Activated CD8-positive, alpha-beta memory T cell treated with anti-CD3 and anti-CD28 coated beads for 36 hours (primary cell): Measurements from ENCODE around the gene TOMM70. TPM values are rescaled to one million over a fixed set of nuclear protein-coding genes. Genes with fewer than 3 reads are reported as not detected.

Experiments used
- CTCF ChIA-PET: fragments of 350-600 bp; sonication (Branson Sonifier 250); formaldehyde crosslinking; loops from one replicate; lab custom pipeline; 2021; ENCODE audit warnings: antibody characterized with exemption; lab: Charles Lee
- POLR2A ChIA-PET: fragments of 350-600 bp; sonication (Branson Sonifier 250); formaldehyde crosslinking; loops from one replicate; lab custom pipeline; 2021; ENCODE audit warnings: antibody characterized with exemption; lab: Charles Lee
- total RNA-seq, 2 experiments: library from RNA; stranded (reverse); gene quantifications; one replicate each; pipeline ENCODE4 v1.2.3, GENCODE V29; 2021

TOMM70 gene
- total RNA-seq, 2 experiments from 2014 or later: 59.1 to 61.2 TPM

DNA sequence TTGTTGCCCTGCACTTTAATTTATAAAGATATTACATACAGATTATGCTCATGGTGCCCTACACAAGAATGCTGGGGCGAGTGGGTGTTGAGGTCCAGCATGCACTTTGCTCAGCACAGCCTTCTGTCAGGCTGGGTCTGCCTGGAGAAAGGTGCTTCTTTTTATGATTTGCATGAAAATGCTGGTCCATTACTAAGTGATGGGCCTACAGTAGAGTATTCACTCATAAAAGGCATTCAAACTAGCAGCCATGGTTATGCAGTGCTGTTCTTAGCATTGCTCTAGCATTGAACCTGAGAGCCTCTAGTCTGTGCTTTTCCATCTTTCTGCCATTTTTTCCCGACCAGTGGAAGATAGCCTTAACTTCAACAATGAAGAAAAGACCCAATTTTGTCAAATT lies 12.7 kb upstream of the TOMM70 start:
- ChIA-PET POLR2A (no interaction called here), CTCF (no interaction called here)

DNA sequence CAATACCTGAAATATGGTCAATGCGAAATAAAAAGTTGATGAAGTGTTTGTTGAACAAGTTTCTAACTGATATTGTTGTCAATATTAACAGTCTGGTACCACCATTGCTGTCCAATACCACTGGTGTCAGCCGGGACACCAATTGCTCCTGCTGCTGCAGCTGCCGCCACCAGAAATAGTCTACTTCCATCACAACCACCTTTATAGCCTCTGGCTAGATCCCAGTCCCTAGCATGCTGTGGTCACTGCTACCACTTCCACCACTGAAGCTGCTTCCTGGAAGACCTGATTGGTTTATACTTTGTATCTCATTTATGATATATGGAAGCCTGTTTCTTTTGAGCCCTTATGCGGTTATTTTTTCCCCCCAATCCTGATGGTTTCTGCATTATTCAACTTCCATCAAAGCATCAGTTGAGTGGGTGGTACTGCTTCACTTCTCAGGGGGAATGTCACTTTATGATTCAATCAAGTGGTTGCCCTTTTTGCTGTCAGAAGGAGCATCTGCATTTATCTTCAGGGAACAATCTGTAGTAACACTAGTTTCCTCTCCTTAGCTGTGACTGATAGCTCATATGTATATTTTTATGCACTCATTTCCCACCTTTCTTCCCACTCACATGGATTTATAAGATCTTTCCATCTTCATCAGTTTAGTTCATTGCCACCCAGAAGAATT lies 12.2 kb upstream of the TOMM70 start:
- POLR2A ChIA-PET: no interaction called here
- CTCF ChIA-PET: no interaction called here

DNA sequence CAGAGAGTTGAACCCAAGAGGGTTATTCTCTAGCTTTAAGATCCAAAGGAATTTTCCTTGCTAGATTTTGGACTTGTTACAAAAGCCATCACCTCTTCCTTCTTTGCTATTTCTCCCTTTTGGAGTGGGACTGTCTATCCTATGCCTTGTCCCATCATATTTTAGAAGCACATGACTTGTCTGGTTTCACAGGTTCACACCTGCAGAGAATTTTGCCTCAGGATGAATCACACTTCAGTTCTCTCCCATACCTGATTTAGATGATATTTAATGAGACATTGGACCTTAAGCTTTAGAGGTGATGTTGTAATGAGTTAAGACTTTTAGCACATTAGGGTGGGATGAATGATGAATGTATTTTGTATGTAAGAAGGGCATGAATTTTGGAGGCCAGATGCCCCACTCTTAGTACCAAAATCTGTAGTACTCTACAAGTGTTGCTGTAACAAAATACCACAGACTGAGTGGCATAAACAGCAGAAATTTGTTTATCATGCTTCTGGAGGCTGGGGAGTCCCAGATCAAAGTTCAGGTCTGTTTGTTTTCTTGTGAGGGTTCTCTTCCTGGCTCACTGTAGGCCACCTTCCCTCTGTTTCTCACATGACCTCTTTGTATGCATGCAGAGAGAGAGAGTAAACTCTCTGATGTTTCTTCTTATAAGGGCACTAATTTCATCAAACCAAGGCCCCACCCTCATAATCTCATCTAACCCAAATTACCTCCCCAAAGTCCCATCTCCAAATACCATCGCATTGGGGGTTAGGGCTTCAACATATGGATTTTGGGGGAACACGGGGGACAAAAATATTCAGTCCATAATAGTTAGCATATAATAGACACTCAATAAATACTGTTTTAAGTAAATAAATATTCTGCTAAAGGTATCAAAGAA lies 10.4 kb upstream of the TOMM70 start:
- POLR2A ChIA-PET: no interaction called here
- CTCF ChIA-PET: interaction anchor here (0.5 to 1.3 kb wide), 2 partner anchors 11 to 52 kb away, joined by 3 read pairs; no protein-coding TSS in a partner anchor

DNA sequence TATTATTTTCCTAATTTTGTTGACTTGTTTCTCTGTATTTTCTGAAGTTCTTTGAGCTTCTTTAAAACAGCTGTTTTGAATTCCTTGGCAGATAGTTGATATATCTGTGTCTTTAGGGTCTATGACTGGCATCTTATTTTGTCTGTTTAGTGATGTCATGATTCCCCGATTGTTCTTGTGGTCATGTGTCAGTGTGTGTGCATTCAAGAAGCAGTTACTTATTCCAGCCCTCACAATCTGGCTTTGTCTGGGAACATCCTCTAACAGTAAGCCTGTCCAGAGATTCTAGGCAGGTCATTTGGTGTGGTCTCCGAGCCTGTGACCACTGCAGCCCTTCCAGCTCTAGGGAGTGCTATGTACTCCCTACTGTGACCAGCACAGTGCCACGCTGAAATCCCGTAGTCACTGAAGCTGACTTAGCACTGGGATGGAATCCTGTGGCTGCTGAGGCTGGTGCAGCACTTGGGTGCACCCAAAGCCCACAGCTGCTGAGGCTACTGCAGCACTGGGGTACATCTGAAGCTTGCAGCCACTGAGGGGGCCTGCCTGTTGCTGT lies 7.2 kb upstream of the TOMM70 start:
- CTCF ChIA-PET: no interaction called here

DNA sequence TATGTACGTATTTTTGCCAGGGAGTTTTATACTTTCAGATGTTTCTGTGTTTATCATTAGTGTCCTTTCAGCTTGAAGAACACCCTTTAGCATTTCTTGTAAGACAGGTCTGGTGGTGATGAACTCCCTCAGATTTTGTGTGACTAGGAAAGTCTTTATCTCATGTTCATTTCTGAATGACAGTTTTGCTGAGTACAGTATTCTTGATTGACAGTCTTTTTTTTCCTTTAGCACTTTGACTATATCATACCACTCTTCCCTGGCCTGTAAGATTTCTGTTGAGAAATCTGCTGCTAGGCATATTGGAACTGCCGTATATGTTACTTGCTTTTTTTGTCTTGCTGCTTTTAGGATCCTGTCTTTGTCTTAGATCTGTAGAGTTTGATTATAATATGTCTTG lies 6.3 kb upstream of the TOMM70 start:
- ChIA-PET CTCF (no interaction called here), POLR2A (no interaction called here)

More for the DNA sequence above, 7.2 kb upstream of the TOMM70 start:
- POLR2A ChIA-PET: no interaction called here

DNA sequence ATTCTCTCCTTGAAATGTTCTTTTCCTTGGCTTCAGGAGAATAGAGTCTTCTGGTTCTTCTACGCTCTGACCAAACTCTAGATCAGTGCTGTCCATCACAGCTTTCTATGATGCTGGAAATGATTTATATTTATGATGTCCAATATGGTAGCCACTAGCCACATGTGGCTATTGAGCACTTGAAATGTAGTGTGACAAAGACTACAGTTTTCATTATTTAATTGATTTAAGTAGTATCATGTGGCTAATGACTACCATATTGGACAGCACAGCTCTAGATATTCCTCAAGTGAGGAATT lies 3.3 kb upstream of the TOMM70 start:
- POLR2A ChIA-PET: no interaction called here

DNA sequence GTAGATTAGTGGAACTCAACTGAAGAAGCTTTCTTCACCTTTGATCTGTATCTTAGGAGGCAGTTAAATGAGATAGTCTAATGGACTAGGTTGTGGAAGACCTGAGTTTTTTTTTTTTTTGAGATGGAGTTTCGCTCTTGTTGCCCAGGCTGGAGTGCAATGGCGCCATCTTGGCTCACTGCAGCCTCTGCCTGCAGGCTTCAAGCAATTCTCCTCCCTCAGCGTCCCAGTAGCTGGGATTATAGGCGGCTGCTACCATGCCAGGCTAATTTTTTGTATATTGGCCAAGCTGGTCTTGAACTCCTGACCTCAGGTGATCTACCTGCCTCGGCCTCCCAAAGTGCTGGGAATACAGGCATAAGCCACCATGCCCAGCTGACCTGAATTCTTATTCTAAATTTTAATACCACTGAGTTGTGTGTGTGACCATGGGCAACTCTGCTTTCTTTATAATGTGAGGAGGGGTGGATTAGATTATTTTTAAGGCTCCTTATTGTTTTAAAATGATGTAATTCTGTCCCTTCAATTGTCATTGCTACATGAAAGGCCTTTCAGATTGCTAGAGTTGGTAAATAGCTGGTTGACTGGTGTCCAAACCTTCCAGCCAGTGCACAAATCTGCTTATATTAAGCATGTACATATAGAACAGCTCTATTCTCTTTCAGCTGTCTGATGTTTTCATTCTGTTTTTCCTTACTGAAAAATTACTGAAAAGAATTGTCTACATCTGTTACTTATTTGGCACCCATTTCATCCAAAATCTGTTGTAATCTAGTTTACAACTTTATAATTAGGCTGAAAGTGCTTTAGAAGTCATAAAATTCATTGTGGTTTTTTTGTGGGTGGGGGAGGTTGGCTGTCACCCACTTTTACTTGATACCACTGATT lies 2.7 kb upstream of the TOMM70 start:
- CTCF ChIA-PET: interaction anchor here (0.7 to 1.7 kb wide), 4 partner anchors 9 to 505 kb away, joined by 3 to 4 read pairs (median 3); no protein-coding TSS in a partner anchor
- POLR2A ChIA-PET: no interaction called here

More for the DNA sequence above, 3.3 kb upstream of the TOMM70 start:
- CTCF ChIA-PET: interaction anchor here (0.7 to 1.7 kb wide), 4 partner anchors 10 to 506 kb away, joined by 3 to 4 read pairs (median 3); no protein-coding TSS in a partner anchor

DNA sequence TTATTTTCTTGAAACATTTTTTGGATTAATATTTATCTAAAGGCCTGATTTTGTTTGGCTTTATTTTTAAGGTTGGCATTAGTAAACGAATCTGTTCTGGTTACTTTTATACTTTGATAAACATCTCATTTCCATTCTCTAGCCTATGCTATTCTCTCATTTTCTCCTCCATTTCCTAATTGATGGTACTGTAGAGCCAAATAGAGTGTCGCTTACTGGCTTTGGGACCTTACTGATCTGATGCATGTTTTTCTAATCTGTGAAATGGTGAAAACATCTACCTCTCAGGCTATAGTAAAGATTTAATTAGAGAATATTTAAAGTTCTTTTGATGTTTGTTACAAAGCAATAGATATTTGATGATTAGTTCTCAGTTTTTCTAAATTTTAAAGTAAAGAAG lies 2.0 kb upstream of the TOMM70 start:
- CTCF ChIA-PET: interaction anchor here (1.1 to 1.7 kb wide), 3 partner anchors 9 to 571 kb away, joined by 3 to 4 read pairs (median 3); no protein-coding TSS in a partner anchor
- POLR2A ChIA-PET: no interaction called here

DNA sequence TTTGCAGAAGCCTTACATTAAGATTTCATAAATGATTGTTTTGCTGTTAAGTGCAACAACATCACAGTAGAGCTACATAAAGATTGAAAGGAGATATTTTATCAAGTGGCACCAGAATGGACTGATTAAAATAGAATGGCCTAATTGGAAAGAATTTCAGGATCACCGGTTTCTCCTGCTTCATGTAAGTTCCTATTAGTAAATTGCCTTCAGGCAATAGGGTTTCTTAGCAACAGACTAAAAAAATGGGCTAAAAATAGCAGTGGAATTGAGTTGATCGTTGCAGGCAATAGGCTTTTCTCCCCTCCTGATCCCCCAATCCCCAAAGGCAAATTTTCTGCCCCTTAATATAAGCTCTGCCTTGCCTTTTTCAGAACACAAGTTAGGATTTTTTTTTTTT lies 1.4 kb upstream of the TOMM70 start:
- ChIA-PET POLR2A (interaction anchor here (1.0 to 2.5 kb wide), 3 partner anchors 39 to 90 kb away, joined by 3 to 18 read pairs (median 5); partner anchors contain the start of genes NIT2 and TMEM45A), CTCF (interaction anchor here (1.1 kb wide), 2 partner anchors 60 to 570 kb away, joined by 3 read pairs; no protein-coding TSS in a partner anchor)

DNA sequence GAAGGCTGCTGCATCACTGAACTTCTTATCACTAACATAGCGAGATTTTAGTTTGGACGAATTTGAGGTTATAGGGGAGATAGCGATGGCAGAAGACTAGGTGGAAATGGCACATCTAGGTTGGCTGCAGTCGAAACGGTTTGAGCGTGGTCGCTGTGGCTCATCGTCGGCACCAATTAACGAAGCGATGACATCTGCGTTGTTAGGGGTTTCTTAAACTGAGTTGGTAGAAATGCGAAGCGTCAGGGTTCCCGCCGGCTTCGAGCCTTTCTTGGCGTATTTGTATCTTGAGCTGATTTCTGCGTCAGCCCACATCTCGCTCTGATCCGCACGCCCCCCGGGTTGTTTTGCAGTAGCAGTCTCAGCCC lies 769 bp upstream of the TOMM70 start:
- POLR2A ChIA-PET: interaction anchor here (0.5 to 2.5 kb wide), 6 partner anchors 40 to 355 kb away, joined by 3 to 18 read pairs (median 4); partner anchors contain the start of genes NIT2, TFG and TMEM45A
- CTCF ChIA-PET: interaction anchor here (1.1 kb wide), 3 partner anchors 61 to 570 kb away, joined by 3 read pairs; no protein-coding TSS in a partner anchor

DNA sequence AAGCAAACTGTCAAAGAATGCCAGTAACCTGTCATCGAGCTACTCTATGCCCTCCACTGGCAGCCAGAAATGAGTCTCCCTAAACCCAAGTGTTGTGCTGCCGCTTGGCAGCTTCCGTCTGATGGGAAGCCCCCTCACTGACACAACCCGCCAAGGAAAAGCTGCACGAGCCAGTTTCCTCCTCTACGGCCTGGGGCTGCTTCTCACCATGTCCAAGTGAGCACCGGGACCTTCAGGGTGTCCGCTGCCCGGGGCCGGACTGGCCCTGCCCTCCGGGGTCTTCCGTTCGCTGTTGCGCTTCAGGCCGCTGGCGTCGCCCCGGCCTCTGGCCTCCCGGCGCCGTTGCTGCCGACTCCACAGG lies 490 bp downstream of the TOMM70 start:
- POLR2A ChIA-PET: interaction anchor here (0.7 to 2.5 kb wide), 3 partner anchors 65 to 140 kb away, joined by 3 to 18 read pairs (median 3); partner anchors contain the start of genes NIT2 and TBC1D23
- CTCF ChIA-PET: interaction anchor here (0.6 kb wide), 1 partner anchor 85 kb away, joined by 3 read pairs; no protein-coding TSS in a partner anchor

DNA sequence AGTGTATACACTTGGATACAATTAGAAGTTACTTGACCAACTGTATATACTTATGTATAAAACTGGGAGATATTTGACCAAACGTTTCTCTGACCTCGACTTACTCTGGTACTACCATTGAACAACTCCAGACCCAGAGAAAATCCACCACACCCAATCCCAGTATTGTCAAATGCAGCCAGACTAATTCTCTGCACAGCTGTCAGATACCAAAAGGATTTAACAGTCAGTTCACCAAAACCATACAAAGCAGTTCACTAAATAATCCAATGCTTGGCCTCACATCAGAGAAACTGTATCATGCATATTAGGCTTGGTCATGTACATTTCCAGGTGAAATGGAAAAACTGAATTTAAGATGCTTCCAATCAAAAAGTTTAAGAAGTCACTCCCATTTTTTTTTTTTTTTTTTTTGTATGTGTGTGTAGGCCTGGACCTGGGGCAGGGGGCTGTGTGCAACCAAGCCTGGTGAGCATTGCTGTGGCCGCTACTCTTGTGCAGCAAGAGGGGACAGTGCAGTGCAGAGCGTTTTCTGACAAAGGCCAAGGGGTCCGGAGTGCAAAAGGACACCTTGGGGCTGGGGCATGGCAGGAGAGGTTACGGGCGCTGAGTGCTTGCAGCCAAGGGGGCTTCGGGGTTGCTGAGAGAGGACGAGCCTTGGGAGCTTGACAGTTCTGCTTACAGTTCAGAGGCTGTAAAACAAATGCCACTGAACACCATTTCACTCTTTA lies 1.4 kb downstream of the TOMM70 start:
- POLR2A ChIA-PET: interaction anchor here (0.7 to 2.5 kb wide), 3 partner anchors 64 to 139 kb away, joined by 3 to 18 read pairs (median 3); partner anchors contain the start of genes NIT2 and TBC1D23
- CTCF ChIA-PET: interaction anchor here (0.7 kb wide), 1 partner anchor 1273 kb away, joined by 5 read pairs; no protein-coding TSS in a partner anchor

DNA sequence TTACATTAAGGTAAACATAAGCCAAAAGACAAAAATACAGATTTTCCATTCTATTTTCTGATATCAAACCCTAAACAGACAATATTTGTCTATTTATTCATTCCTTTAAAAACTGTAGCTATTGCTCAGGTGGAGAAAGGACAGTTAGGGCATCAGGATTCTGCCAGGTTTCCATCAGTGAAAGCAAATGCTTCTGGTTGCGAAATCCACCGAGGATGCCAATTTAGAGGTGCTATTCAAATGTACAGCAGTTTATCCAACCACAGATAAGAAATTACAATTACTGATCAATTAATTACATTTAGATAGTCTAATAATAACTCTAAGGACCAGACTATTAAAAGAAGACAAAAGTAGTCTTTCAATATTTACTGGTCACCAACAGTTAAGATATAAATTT lies 3.9 kb downstream of the TOMM70 start:
- CTCF ChIA-PET: no interaction called here
- POLR2A ChIA-PET: no interaction called here

DNA sequence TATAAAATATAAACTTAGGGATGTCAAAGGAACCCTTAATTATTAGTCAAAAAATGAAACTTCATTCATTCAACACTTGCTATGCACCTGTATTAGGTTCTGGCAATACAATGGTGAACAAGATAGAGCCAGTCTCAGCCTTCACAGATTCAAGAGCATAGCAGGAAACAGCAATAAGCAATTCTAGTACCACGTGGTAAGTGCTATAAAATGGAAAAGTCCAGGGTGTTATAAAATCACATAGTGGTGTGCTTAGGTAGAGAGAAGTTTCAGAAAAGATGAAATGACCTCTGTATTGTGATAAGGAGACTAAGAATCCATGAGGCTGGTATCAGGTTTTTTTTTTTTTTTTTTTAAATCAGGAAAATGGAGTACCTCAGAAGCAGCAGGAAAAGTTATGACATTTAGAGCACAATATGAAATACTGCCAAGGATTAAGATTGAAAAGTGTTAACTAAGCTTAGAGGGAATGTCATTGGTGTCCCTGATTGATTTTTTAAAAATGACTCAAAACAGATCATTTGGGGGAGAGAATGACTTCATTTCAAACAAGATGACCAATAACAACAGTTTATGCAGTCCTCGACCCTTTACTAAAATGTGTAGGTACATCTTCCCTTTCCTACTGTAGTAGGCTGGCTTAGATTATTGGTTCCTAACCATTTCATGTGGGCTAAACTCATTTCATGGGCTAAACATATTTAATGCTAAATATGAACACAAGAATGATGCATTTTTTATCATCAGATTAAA lies 5.0 kb downstream of the TOMM70 start:
- POLR2A ChIA-PET: interaction anchor here (0.6 kb wide), 1 partner anchor 134 kb away, joined by 3 read pairs; no protein-coding TSS in a partner anchor

DNA sequence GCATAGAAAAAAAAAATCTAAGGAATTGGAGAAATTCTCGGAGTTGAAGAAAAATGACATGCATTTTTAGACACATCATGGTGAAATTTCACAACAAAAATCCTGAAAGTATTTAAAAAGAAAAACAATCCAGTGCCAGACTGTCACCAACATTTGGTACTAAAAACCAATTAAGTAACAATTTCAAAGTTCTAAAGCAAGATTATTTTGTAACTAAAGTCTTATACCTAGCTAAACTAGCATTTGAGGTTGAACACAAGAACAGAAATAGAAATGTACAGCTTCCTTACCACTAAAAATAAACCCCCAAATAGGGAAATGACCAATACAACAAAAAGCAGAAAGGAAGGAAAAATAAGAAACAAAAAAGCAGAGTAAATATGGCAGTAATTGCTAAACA lies 11.9 kb downstream of the TOMM70 start:
- ChIA-PET CTCF (no interaction called here), POLR2A (no interaction called here)

More for the DNA sequence above, 5.0 kb downstream of the TOMM70 start:
- CTCF ChIA-PET: interaction anchor here (0.7 kb wide), 1 partner anchor 22 kb away, joined by 3 read pairs; no protein-coding TSS in a partner anchor

DNA sequence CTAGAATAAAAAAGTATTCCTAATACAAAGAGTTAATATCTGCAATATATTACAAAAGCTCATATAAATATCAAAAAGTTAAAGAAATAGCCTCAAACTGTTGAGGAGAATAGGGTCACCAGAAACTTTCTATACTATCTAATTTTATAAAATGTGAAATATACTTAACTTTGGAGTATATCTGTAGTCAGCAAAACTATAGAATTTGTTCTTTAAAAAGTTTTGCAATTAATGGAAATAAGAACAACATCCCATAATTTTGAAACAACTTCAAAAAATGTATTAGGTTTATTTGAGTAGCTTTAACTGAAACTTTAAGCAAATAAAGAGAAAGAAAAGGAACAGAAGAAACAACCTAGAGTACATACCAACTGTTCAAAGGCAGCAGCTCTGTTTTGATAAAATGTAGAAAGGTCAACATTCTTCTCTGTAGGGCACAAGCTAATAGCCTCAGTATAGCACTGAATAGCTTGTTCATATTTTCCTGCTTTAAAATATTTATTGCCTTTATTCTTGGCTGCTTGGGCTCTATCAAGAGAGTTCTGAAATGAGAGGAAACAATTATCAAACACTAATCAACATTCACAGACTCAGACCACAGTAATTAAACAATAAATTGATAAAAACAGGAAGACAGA lies 14.3 kb downstream of the TOMM70 start:
- POLR2A ChIA-PET: no interaction called here
- CTCF ChIA-PET: no interaction called here
